T-cell (primary cell): ENCODE results near the gene SPRR1B. TPM values are rescaled to one million over a fixed set of nuclear protein-coding genes. Genes with fewer than 3 reads are reported as not detected.

Source experiments
- ATAC-seq, 4 experiments: fragments of 200-7000 bp in 3 of 4; fragments of 150-1000 bp in 1 of 4; cut with Tn5 transposase; replicated peaks in 1 of 4; 1 replicate in 3 of 4; 2 replicates in 1 of 4; pipeline ENCODE4 v1.10.0; 2021; ENCODE audit warnings: moderate library complexity in 3 of 4, mild to moderate bottlenecking in 2 of 4, moderate number of reproducible peaks in 1 of 4
- CTCF ChIA-PET, 2 donors: fragments of 300-600 bp; sonication (Branson Sonifier 250); formaldehyde crosslinking; loops; one replicate each; lab custom pipeline; 2022; ENCODE audit warnings: antibody characterized with exemption in 2 of 2; lab: Charles Lee
- POLR2A ChIA-PET, 2 donors: fragments of 300-600 bp; sonication (Branson Sonifier 250); formaldehyde crosslinking; loops; one replicate each; lab custom pipeline; 2022; ENCODE audit warnings: antibody characterized with exemption in 2 of 2; lab: Charles Lee
- DNase-seq, 35 experiments: peaks; one replicate each; pipeline versions ENCODE4 v3.0.0 to v3.0.0-alpha.2; 2013 to 2023
- H3K27ac ChIP-seq: one replicate; pipeline ENCODE4 v1.5.1; 2013; ENCODE audit warnings: low read length
- H3K27me3 ChIP-seq, 2 experiments: replicated peaks in 1 of 2; 1 replicate in 1 of 2; 2 replicates in 1 of 2; pipeline versions ENCODE4 v1.6.1 to v1.7.0; 2013; ENCODE audit warnings: low read length in 1 of 2, mixed read lengths in 1 of 2; ENCODE audit not compliant: control insufficient read depth in 2 of 2, insufficient read depth in 2 of 2; ENCODE audit errors: extremely low read depth in 1 of 2
- H3K36me3 ChIP-seq, 2 donors: 1 replicate in 1 of 2; 2 replicates in 1 of 2; pipeline versions ENCODE4 v1.6.1 to v1.7.0; 2013; ENCODE audit warnings: low read length in 1 of 2; ENCODE audit not compliant: control insufficient read depth in 2 of 2, insufficient read depth in 1 of 2; ENCODE audit errors: extremely low read depth in 1 of 2
- H3K4me1 ChIP-seq, 2 experiments: 1 replicate in 1 of 2; 2 replicates in 1 of 2; pipeline versions ENCODE4 v1.6.1 to v1.7.0; 2013; ENCODE audit warnings: low read length in 2 of 2, mixed read lengths in 1 of 2; ENCODE audit not compliant: insufficient read depth in 2 of 2, control insufficient read depth in 1 of 2; ENCODE audit errors: extremely low read depth in 1 of 2
- H3K4me3 ChIP-seq, 2 donors: 1 replicate in 1 of 2; 2 replicates in 1 of 2; pipeline versions ENCODE4 v1.5.1 to v1.7.0; 2013; ENCODE audit warnings: mild to moderate bottlenecking in 2 of 2, low read length in 1 of 2, moderate library complexity in 1 of 2; ENCODE audit not compliant: control insufficient read depth in 1 of 2; ENCODE audit errors: extremely low read depth in 1 of 2
- H3K9me3 ChIP-seq: 2 replicates; pipeline ENCODE4 v1.7.0; 2013
- H3K27ac Mint-ChIP-seq, 2 donors: one replicate each; pipeline ENCODE4 v1.8.0; 2020 to 2021; ENCODE audit warnings: mild to moderate bottlenecking in 2 of 2, mixed read lengths in 2 of 2
- H3K27me3 Mint-ChIP-seq, 2 donors: one replicate each; pipeline ENCODE4 v1.8.0; 2021 to 2022; ENCODE audit warnings: mixed read lengths in 2 of 2
- H3K36me3 Mint-ChIP-seq: one replicate; pipeline ENCODE4 v1.8.0; 2021; ENCODE audit warnings: mixed read lengths
- H3K4me1 Mint-ChIP-seq, 3 donors: one replicate each; pipeline ENCODE4 v1.8.0; 2020 to 2022; ENCODE audit warnings: mixed read lengths in 3 of 3, mild to moderate bottlenecking in 1 of 3
- H3K4me3 Mint-ChIP-seq, 3 donors: one replicate each; pipeline ENCODE4 v1.8.0; 2020 to 2022; ENCODE audit warnings: mild to moderate bottlenecking in 3 of 3, mixed read lengths in 3 of 3, moderate library complexity in 3 of 3
- H3K9me3 Mint-ChIP-seq, 3 donors: one replicate each; pipeline ENCODE4 v1.8.0; 2020 to 2022; ENCODE audit warnings: mixed read lengths in 3 of 3
- WGBS: methylation state at CpG from one replicate; pipeline ENCODE4 v1.1.5; 2013; ENCODE audit warnings: missing lambda C conversion rate; ENCODE audit not compliant: insufficient coverage; 5-methylcytosine and 5-hydroxymethylcytosine counted together
- total RNA-seq, 35 experiments: library from RNA in 6 of 35; stranded (reverse) in 6 of 35; fragments of 120-200 nt in 1 of 35; gene quantifications; one replicate each; pipeline versions ENCODE4 v1.2.1 to v1.2.4 and lab custom pipeline; 2013 to 2026

The SPRR1B gene
- total RNA-seq (not detected), total RNA-seq (lab: John Stamatoyannopoulos, UW) (0 reads per million in 29 experiments)
- total RNA-seq (2013), result not detected

- Histone ChIP-seq H3K4me3 (no peak within 1 kb of the TSS), H3K27ac (no peak within 1 kb of the TSS), H3K4me1 (no peaks in the 10 kb centered on the region), H3K36me3 (no peaks in the 10 kb centered on the region), H3K9me3 (no peaks in the 10 kb centered on the region), H3K27me3 (peaks cover 2 to 5% of the 10 kb centered on the region in 2 experiments)
- no peaks in the 10 kb centered on the region for H3K4me1 Mint-ChIP-seq
- H3K36me3 Mint-ChIP-seq, result no peaks in the 10 kb centered on the region
- no peaks in the 10 kb centered on the region for H3K9me3 Mint-ChIP-seq
- H3K27ac Mint-ChIP-seq, result no peak within 1 kb of the TSS
- DNase-seq (no peak), ATAC-seq (no peak)
- ChIA-PET CTCF (no interaction called here), POLR2A (no interaction called here)
- H3K4me3 Mint-ChIP-seq, result no peak within 1 kb of the TSS
- H3K27me3 Mint-ChIP-seq, result peaks cover 13 to 32% of the 10 kb centered on the region in 2 donors
Measured at GRCh38 chr1:153030895-153031294, at the start of gene SPRR1B. Gene SPRR1B (plus strand): TSS chr1:153031203. CDS start chr1:153032346, 1,143 bp downstream.

GRCh38 chr1:152982076-152982475 is 48.9 kb upstream of the SPRR1B start:
- Histone ChIP-seq H3K27ac (no peak overlapping the region), H3K4me3 (no peak overlapping the region), H3K36me3 (no peaks in the 10 kb centered on the region), H3K27me3 (peaks cover 0 to 20% of the 10 kb centered on the region in 2 experiments), H3K9me3 (no peaks in the 10 kb centered on the region), H3K4me1 (no peaks in the 10 kb centered on the region)
- WGBS, result 78% methylated on average over 3 of the region's 4 CpGs
- Mint-ChIP-seq H3K36me3 (no peaks in the 10 kb centered on the region), H3K4me1 (no peaks in the 10 kb centered on the region), H3K27me3 (peaks cover 29 to 59% of the 10 kb centered on the region in 2 donors), H3K4me3 (no peak overlapping the region), H3K27ac (no peak overlapping the region), H3K9me3 (peaks cover 0 to 5% (median 0%) of the 10 kb centered on the region in 3 donors)
- CTCF ChIA-PET, result no interaction called here
- DNase-seq, result no peak
- no peak for ATAC-seq
- POLR2A ChIA-PET, result no interaction called here

- CTCF ChIA-PET, result no interaction called here
- Mint-ChIP-seq H3K4me3 (no peak overlapping the region), H3K36me3 (no peaks in the 10 kb centered on the region), H3K27ac (no peak overlapping the region), H3K9me3 (peaks cover 0 to 5% (median 2%) of the 10 kb centered on the region in 3 donors), H3K4me1 (no peaks in the 10 kb centered on the region), H3K27me3 (peaks cover 33 to 55% of the 10 kb centered on the region in 2 donors)
- H3K27ac ChIP-seq, result no peak overlapping the region
- POLR2A ChIA-PET, result no interaction called here
- ATAC-seq (no peak), DNase-seq (no peak)
- H3K36me3 ChIP-seq, result no peaks in the 10 kb centered on the region
- no peaks in the 10 kb centered on the region for H3K4me1 ChIP-seq
- H3K9me3 ChIP-seq, result no peaks in the 10 kb centered on the region
- peaks cover 0 to 20% of the 10 kb centered on the region in 2 experiments for H3K27me3 ChIP-seq
- no peak overlapping the region for H3K4me3 ChIP-seq
Measured at GRCh38 chr1:152983234-152983633, 47.8 kb upstream of the SPRR1B start.

- peaks cover 0 to 5% (median 2%) of the 10 kb centered on the region in 3 donors for H3K9me3 Mint-ChIP-seq
- no peaks in the 10 kb centered on the region for H3K36me3 Mint-ChIP-seq
- no peak for DNase-seq
- no peak within 1 kb of the TSS for H3K4me3 Mint-ChIP-seq
- ChIA-PET POLR2A (no interaction called here), CTCF (no interaction called here)
- Histone ChIP-seq H3K4me3 (no peak within 1 kb of the TSS), H3K36me3 (no peaks in the 10 kb centered on the region), H3K4me1 (no peaks in the 10 kb centered on the region), H3K27me3 (peaks cover 0 to 20% of the 10 kb centered on the region in 2 experiments), H3K27ac (no peak within 1 kb of the TSS), H3K9me3 (no peaks in the 10 kb centered on the region)
- no peaks in the 10 kb centered on the region for H3K4me1 Mint-ChIP-seq
- WGBS, result 80% methylated on average over 1 of the region's 3 CpGs
- no peak within 1 kb of the TSS for H3K27ac Mint-ChIP-seq
- peaks cover 38 to 55% of the 10 kb centered on the region in 2 donors for H3K27me3 Mint-ChIP-seq
- ATAC-seq, result no peak
Measured at GRCh38 chr1:152983743-152984142, 47.3 kb upstream of the SPRR1B start, which contains the start of gene SPRR1A. Gene SPRR1A (plus strand): TSS chr1:152984081. CDS start chr1:152985231, 1,150 bp downstream.

- Mint-ChIP-seq H3K36me3 (no peaks in the 10 kb centered on the region), H3K27ac (no peak overlapping the region), H3K27me3 (peaks cover 40 to 43% of the 10 kb centered on the region in 2 donors), H3K9me3 (peaks cover 0 to 5% (median 2%) of the 10 kb centered on the region in 3 donors), H3K4me1 (no peaks in the 10 kb centered on the region), H3K4me3 (no peak overlapping the region)
- Histone ChIP-seq H3K4me3 (no peak overlapping the region), H3K4me1 (no peaks in the 10 kb centered on the region), H3K36me3 (no peaks in the 10 kb centered on the region), H3K9me3 (no peaks in the 10 kb centered on the region), H3K27me3 (peaks cover 0 to 20% of the 10 kb centered on the region in 2 experiments), H3K27ac (no peak overlapping the region)
- POLR2A ChIA-PET, result no interaction called here
- CTCF ChIA-PET, result no interaction called here
- no peak for DNase-seq
- WGBS, result no CpG with 5 or more reads among the region's 2 CpGs
- ATAC-seq, result no peak
Measured at GRCh38 chr1:152986578-152986977, 44.4 kb upstream of the SPRR1B start.

- no peaks in the 10 kb centered on the region for H3K4me1 Mint-ChIP-seq
- DNase-seq, result no peak
- ChIA-PET POLR2A (no interaction called here), CTCF (no interaction called here)
- peaks cover 16 to 31% of the 10 kb centered on the region in 2 donors for H3K27me3 Mint-ChIP-seq
- H3K36me3 Mint-ChIP-seq, result no peaks in the 10 kb centered on the region
- H3K4me3 Mint-ChIP-seq, result no peak overlapping the region
- H3K9me3 ChIP-seq, result no peaks in the 10 kb centered on the region
- no peaks in the 10 kb centered on the region for H3K36me3 ChIP-seq
- no peaks in the 10 kb centered on the region for H3K4me1 ChIP-seq
- no peak for ATAC-seq
- H3K4me3 ChIP-seq, result no peak overlapping the region
- 76% methylated on average over 4 of the region's 6 CpGs for WGBS
- H3K27ac Mint-ChIP-seq, result no peak overlapping the region
- H3K27me3 ChIP-seq, result peaks cover 2 to 13% of the 10 kb centered on the region in 2 experiments
- H3K9me3 Mint-ChIP-seq, result peaks cover 0 to 7% (median 0%) of the 10 kb centered on the region in 3 donors
- no peak overlapping the region for H3K27ac ChIP-seq
Measured at GRCh38 chr1:152993186-152993585, 37.8 kb upstream of the SPRR1B start.

- Histone ChIP-seq H3K4me1 (no peaks in the 10 kb centered on the region), H3K9me3 (no peaks in the 10 kb centered on the region), H3K36me3 (no peaks in the 10 kb centered on the region), H3K27ac (no peak overlapping the region), H3K4me3 (no peak overlapping the region), H3K27me3 (peaks cover 2 to 17% of the 10 kb centered on the region in 2 experiments)
- no peak overlapping the region for H3K27ac Mint-ChIP-seq
- ATAC-seq, result no peak
- peaks cover 0 to 7% (median 0%) of the 10 kb centered on the region in 3 donors for H3K9me3 Mint-ChIP-seq
- H3K36me3 Mint-ChIP-seq, result no peaks in the 10 kb centered on the region
- no peaks in the 10 kb centered on the region for H3K4me1 Mint-ChIP-seq
- ChIA-PET POLR2A (no interaction called here), CTCF (no interaction called here)
- peaks cover 29% of the 10 kb centered on the region in 2 donors for H3K27me3 Mint-ChIP-seq
- WGBS, result no CpG with 5 or more reads among the region's 1 CpG
- H3K4me3 Mint-ChIP-seq, result no peak overlapping the region
- DNase-seq, result no peak
Measured at GRCh38 chr1:152995842-152996241, 35.2 kb upstream of the SPRR1B start.
